ENCODE measurements around the gene TARS3. TPM values are rescaled to one million over a fixed set of nuclear protein-coding genes. Genes with fewer than 3 reads are reported as not detected.

Gene TARS3
- total RNA-seq, 1 experiment from 2014 or later: 4.6 TPM

GRCh38 chr15:101689901-101690300, 34.4 kb downstream of the TARS3 start:
- no peaks in the 10 kb centered on the region for H3K9me2 ChIP-seq (ENCODE audit: insufficient read depth)
- H2AFZ ChIP-seq: no peak overlapping the region
- no peaks in the 10 kb centered on the region for H3K36me3 ChIP-seq (ENCODE audit: low read depth)
- CTCF ChIA-PET: no interaction called here
- H3K9me3 ChIP-seq (ENCODE audit: insufficient read depth, low read depth): no peaks in the 10 kb centered on the region
- no TSS peak for BruUV-seq (replicated peaks)
- TF ChIP-seq, protein P1, sequence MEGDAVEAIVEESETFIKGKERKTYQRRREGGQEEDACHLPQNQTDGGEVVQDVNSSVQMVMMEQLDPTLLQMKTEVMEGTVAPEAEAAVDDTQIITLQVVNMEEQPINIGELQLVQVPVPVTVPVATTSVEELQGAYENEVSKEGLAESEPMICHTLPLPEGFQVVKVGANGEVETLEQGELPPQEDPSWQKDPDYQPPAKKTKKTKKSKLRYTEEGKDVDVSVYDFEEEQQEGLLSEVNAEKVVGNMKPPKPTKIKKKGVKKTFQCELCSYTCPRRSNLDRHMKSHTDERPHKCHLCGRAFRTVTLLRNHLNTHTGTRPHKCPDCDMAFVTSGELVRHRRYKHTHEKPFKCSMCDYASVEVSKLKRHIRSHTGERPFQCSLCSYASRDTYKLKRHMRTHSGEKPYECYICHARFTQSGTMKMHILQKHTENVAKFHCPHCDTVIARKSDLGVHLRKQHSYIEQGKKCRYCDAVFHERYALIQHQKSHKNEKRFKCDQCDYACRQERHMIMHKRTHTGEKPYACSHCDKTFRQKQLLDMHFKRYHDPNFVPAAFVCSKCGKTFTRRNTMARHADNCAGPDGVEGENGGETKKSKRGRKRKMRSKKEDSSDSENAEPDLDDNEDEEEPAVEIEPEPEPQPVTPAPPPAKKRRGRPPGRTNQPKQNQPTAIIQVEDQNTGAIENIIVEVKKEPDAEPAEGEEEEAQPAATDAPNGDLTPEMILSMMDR (conservative IDR thresholded peaks at IDR 0.05): no peak
- TF ChIP-seq EZH2 (IDR thresholded peaks at IDR 0.05; ENCODE audit: low read depth): no peak
- no peaks in the 10 kb centered on the region for H3K4me1 ChIP-seq (replicated peaks; ENCODE audit: insufficient read depth)
- intact Hi-C loops (cut with micrococcal nuclease; ENCODE audit: unreplicated experiment): no loop called here
- H3K4me2 ChIP-seq: no peak overlapping the region
- H3K27ac ChIP-seq: no peak overlapping the region
- POLR2A ChIA-PET (ENCODE audit: unreplicated experiment): no interaction called here
- 0 out of 2 replicates have a peak, but pooled peaks cover 3% of the 10 kb centered on the region for H3F3A ChIP-seq (ENCODE audit: insufficient read depth, low read depth)
- H3K4me3 ChIP-seq: no peak overlapping the region
- H4K20me1 ChIP-seq (ENCODE audit: insufficient read depth): no peaks in the 10 kb centered on the region
- H3K79me2 ChIP-seq (ENCODE audit: low read depth): no peaks in the 10 kb centered on the region
- no peaks in the 10 kb centered on the region for H3K27me3 ChIP-seq (ENCODE audit: insufficient read depth, low read depth)
- no peak for DNase-seq

- H3F3A ChIP-seq (ENCODE audit: insufficient read depth, low read depth): 0 out of 2 replicates have a peak, but pooled peaks cover 3% of the 10 kb centered on the region
- H3K4me1 ChIP-seq (replicated peaks; ENCODE audit: insufficient read depth): no peaks in the 10 kb centered on the region
- H4K20me1 ChIP-seq (ENCODE audit: insufficient read depth): no peaks in the 10 kb centered on the region
- no peak overlapping the region for H3K4me2 ChIP-seq
- DNase-seq: no peak
- H2AFZ ChIP-seq: no peak overlapping the region
- no peak overlapping the region for H3K27ac ChIP-seq
- BruUV-seq (replicated peaks): no TSS peak
- H3K9me2 ChIP-seq (ENCODE audit: insufficient read depth): no peaks in the 10 kb centered on the region
- no peaks in the 10 kb centered on the region for H3K36me3 ChIP-seq (ENCODE audit: low read depth)
- intact Hi-C loops (cut with micrococcal nuclease; ENCODE audit: unreplicated experiment): no loop called here
- TF ChIP-seq, protein P1 (conservative IDR thresholded peaks at IDR 0.05): no peak
- TF ChIP-seq EZH2 (IDR thresholded peaks at IDR 0.05; ENCODE audit: low read depth): no peak
- POLR2A ChIA-PET (ENCODE audit: unreplicated experiment): no interaction called here
- H3K79me2 ChIP-seq (ENCODE audit: low read depth): no peaks in the 10 kb centered on the region
- H3K4me3 ChIP-seq: no peak overlapping the region
- H3K27me3 ChIP-seq (ENCODE audit: insufficient read depth, low read depth): no peaks in the 10 kb centered on the region
- no peaks in the 10 kb centered on the region for H3K9me3 ChIP-seq (ENCODE audit: insufficient read depth, low read depth)
- CTCF ChIA-PET: no interaction called here
These were observed 37.6 kb downstream of the TARS3 start for GRCh38 chr15:101686718-101687117.

GRCh38 chr15:101684877-101685276, 39.4 kb downstream of the TARS3 start:
- Histone ChIP-seq H3K4me1 (replicated peaks; ENCODE audit: insufficient read depth) (no peaks in the 10 kb centered on the region), H2AFZ (no peak overlapping the region), H3K27me3 (ENCODE audit: insufficient read depth, low read depth) (no peaks in the 10 kb centered on the region), H3K27ac (no peak overlapping the region), H3K79me2 (ENCODE audit: low read depth) (no peaks in the 10 kb centered on the region), H3K9me2 (ENCODE audit: insufficient read depth) (no peaks in the 10 kb centered on the region; the same call in 1 of the 2 replicates), H3K4me2 (no peak overlapping the region), H4K20me1 (ENCODE audit: insufficient read depth) (no peaks in the 10 kb centered on the region), H3F3A (ENCODE audit: insufficient read depth, low read depth) (0 out of 2 replicates have a peak, but pooled peaks cover 3% of the 10 kb centered on the region), H3K36me3 (ENCODE audit: low read depth) (no peaks in the 10 kb centered on the region), H3K4me3 (no peak overlapping the region), H3K9me3 (ENCODE audit: insufficient read depth, low read depth) (no peaks in the 10 kb centered on the region)
- ChIA-PET POLR2A (ENCODE audit: unreplicated experiment) (no interaction called here), CTCF (no interaction called here)
- intact Hi-C loops (cut with micrococcal nuclease; ENCODE audit: unreplicated experiment): no loop called here
- no peak for DNase-seq
- no peak for TF ChIP-seq EZH2 (IDR thresholded peaks at IDR 0.05; ENCODE audit: low read depth)
- TF ChIP-seq, protein P1 (conservative IDR thresholded peaks at IDR 0.05): no peak
- BruUV-seq (replicated peaks): no TSS peak
